HG02610 (cell line): ENCODE measurements around the gene BLOC1S3.
A peak's percentile ranks its signal among the peaks of the same experiment; 100 is the strongest.

Experiments
- ATAC-seq: cut with Tn5 transposase; IDR thresholded peaks from one replicate; pipeline ENCODE4 v1.9.1; 2021; ENCODE audit warnings: mild to moderate bottlenecking, moderate library complexity; ENCODE audit not compliant: unreplicated experiment

Gene BLOC1S3

DNA sequence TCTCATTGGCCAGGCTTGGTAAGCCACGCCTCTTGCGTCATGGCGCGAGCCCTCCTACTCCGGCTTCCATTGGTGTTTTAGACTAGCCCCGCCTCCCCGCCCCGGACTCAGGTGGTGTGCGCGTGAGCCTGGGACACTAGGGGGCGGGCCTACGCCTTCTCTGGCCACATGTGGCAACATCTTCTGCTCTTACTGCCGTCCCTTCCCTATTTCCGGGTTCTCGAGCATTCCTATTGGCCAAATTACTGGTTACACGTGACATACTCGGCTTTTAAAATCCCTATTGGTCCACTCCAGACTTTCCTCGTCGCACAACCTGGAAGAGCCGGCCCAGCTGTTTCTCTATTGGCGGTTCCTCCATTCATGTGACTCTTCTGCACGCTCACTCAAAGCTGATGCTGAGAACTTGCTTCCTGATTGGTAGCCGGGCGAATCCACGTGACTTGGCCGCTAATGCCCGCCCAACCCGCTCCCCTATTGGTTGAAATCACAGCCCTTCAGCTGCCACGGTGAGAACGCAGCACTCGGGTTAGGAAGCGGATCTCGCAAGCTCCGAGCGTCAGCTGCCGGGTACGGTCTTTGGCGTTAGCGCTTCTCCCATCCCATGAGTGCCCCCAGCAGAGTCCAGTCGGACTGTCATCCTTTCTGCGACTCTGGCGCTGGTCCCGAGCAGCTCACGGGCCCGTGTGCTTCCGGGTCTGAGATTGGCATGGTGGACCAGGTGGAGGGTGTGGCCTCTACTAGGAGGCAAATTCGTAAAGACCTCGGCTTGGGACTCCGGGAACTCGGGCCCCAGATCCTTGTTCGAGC is at the start of gene BLOC1S3:
BLOC1S3 (plus strand) TSS at position 523 of the 810 bp plus-strand sequence. CDS start 513 bp downstream, outside the sequence.
- peak; percentile 83 for ATAC-seq

GRCh38 chr19:45128806-45129205 is 49.8 kb upstream of the BLOC1S3 start:
- no peak for ATAC-seq

GRCh38 chr19:45130236-45130635 is 48.3 kb upstream of the BLOC1S3 start:
- no peak for ATAC-seq

GRCh38 chr19:45130888-45131615 is 47.5 kb upstream of the BLOC1S3 start:
- no peak for ATAC-seq

DNA sequence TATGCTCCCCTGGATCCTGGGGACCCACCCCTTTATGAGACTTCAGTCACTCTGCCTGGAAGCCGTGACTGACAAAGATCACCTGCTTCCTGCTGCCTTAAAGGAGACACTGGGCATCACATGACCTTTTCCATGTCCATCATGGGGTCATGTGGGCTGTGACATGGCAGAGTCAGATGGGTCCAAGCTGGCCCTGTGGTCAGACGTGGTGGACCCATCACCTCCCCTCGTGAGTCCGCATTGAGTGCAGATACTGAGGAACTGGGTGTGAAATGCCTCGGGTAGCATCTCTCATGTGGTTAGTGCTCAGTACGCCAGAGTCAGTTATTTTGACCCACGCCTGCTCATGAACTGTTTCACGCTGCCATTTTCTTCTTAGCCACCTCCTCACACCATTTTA is 44.9 kb upstream of the BLOC1S3 start:
- no peak for ATAC-seq

- ATAC-seq, result no peak
Measured at GRCh38 chr19:45135176-45135885, 43.3 kb upstream of the BLOC1S3 start.

GRCh38 chr19:45136507-45137178 is 41.9 kb upstream of the BLOC1S3 start:
- no peak for ATAC-seq

DNA sequence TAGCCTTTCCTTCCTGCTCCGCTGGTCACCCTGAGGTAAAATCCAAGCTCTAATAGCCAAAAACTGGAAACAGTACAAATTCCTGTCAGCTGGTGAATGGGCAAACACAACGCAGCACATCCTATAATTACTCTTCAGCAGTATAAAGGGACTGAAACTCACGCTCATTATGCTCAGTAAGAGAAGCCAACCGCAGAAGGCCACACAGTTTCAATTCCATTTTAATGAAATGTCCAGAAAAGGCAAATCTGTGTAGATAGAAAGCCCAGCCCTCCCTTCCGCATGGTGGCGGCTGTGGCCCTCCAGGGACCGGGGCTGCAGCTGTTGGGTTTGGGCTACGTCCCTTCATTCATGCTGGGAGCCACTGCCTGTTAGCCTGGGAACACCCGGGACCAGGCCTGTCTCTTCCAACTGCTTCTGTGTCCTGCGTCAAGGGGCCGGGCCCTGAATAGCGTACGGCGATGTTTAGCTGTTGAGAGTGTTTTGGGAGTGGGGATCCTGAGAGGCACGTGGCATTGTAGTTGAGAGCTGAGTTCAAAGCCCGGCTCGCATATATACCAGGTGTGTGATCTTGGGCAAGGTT is 41.3 kb upstream of the BLOC1S3 start:
- ATAC-seq, result peak; percentile 76

DNA sequence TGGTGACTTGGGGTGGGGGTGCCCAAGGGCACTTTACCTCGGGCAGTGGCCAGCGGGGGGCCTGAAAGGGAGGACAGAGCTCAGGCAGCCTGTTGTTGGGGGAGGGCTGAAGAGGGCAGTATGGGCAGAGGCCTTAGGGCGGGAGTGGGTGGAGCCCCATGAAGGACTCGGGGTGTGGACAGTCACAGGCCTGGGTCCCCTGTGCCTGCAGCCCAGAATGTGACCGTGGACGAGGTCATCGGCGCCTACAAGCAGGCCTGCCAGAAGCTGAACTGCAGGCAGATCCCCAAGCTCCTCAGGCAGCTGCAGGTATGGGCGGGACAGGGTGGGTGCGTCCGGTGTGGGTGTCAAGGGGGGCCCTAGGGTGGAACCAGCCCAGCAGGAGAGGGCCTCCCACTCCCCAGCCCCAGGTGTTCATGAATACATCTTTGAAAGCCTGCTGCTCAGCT is 40.3 kb upstream of the BLOC1S3 start:
- ATAC-seq, result no peak

- ATAC-seq, result no peak
Measured at GRCh38 chr19:45139286-45140143, 39.1 kb upstream of the BLOC1S3 start.

DNA sequence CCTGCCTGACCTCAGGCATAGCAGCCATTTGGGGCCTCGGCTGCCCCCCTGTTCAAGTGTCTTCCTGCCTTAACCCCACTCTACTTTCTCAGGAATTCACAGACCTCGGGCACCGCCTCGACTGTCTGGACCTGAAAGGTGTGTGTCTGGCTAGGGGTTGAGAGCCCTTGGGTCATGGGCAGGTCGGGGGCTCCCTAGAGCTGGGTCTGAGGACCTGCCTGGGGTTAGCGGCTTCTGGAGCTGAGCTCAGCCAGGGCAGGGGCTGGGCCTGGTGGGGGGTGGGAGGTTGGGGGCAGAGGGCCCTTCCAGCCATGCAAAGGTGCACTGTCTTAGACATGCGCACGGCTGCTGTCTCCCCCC is 38.5 kb upstream of the BLOC1S3 start:
- ATAC-seq, result no peak

GRCh38 chr19:45140533-45140932 is 38.1 kb upstream of the BLOC1S3 start:
- no peak for ATAC-seq

DNA sequence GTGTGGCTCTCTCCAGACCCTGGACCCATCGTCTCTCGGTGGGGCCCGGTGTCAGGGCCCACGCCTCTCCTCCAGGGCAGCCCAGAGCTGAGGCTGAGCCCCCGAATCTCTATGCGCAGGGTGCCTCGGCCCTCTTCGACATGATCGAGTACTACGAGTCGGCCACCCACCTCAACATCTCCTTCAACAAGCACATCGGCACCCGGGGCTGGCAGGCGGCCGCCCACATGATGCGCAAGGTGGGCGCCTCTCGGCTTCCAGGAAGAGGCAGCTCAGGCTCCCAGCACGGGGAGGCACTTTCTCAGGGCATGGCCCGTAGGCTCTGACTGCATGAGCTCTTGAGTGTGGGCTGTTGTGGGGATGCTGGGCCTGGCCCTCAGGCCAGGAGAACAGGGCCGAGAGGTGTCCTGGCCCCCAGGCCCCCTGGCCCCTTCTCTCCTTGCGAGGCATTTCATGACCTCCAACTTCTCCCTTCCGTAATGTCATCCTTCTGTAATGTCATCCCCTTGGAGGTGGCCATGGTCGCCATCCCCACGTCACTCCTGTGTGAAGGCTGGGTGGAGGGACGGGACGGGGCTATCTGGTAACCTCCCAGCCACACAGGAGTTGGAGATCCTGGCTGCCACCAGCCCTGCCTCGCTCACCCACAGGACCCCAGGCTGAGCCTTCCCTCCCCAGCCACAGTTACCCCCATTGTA is 37.2 kb upstream of the BLOC1S3 start:
- ATAC-seq, result no peak

- ATAC-seq, result no peak
Measured at GRCh38 chr19:45142016-45142725, 36.4 kb upstream of the BLOC1S3 start.

DNA sequence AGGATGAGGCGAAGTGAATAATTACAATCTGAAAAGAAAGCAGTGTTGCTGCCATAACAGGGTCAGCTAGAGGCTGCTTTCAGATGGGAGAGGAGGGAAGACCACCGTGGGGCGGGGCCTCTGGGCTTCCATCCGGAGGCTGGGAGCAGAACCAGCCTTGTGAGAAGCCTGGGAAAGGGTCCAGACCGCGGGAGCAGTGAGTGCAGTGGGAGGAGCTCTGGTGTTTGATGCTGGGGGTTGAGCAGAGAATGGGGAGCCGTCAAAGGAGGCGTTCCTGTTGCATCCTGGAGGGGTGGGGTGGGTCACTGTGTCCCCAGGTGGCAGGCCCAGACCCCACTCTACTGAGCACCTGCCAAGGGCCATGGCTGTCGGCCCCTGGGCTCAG is 35.9 kb upstream of the BLOC1S3 start:
- no peak for ATAC-seq

- no peak for ATAC-seq
Measured at GRCh38 chr19:45144431-45145269, 33.9 kb upstream of the BLOC1S3 start.
